MM.1S (cell line): Measurements from ENCODE around the gene NUDT2.

Source experiments
- DNase-seq: peaks from one replicate; pipeline ENCODE4 v3.0.0-alpha.2; 2015
- H2AFZ ChIP-seq: fragments of 300-600 bp; sonication (generic); 2 replicates; pipeline ENCODE4 v1.6.0; 2016; ENCODE audit warnings: antibody characterized with exemption, low read length
- H3F3A ChIP-seq: fragments of 300-600 bp; sonication (generic); 2 replicates; pipeline ENCODE4 v1.6.1; 2016; ENCODE audit warnings: mild to moderate bottlenecking, antibody characterized with exemption, low read length, moderate library complexity, mixed read lengths; ENCODE audit not compliant: insufficient read depth
- H3K27ac ChIP-seq: fragments of 300-600 bp; sonication (generic); 2 replicates; pipeline ENCODE4 v1.5.1; 2016; ENCODE audit warnings: mild to moderate bottlenecking, low read length
- H3K27me3 ChIP-seq: fragments of 300-600 bp; sonication (generic); replicated peaks from 2 replicates; pipeline ENCODE4 v1.6.0; 2016; ENCODE audit warnings: low read length; ENCODE audit not compliant: insufficient read depth
- H3K36me3 ChIP-seq: fragments of 300-600 bp; sonication (generic); replicated peaks from 2 replicates; pipeline ENCODE4 v1.6.1; 2016; ENCODE audit warnings: mild to moderate bottlenecking, low read length, mixed read lengths; ENCODE audit not compliant: insufficient read depth
- H3K4me1 ChIP-seq: fragments of 300-600 bp; sonication (generic); 2 replicates; pipeline ENCODE4 v1.6.1; 2016; ENCODE audit warnings: low read length, mixed read lengths
- H3K4me2 ChIP-seq: fragments of 300-600 bp; sonication (generic); 2 replicates; pipeline ENCODE4 v1.6.0; 2016; ENCODE audit warnings: low read depth, low read length
- H3K4me3 ChIP-seq: fragments of 300-600 bp; sonication (generic); 2 replicates; pipeline ENCODE4 v1.5.1; 2016; ENCODE audit warnings: low read length, mixed read lengths
- H3K79me2 ChIP-seq: fragments of 300-600 bp; sonication (generic); 2 replicates; pipeline ENCODE4 v1.6.1; 2016; ENCODE audit warnings: mixed run types, low read length, mixed read lengths
- H3K9ac ChIP-seq: fragments of 300-600 bp; sonication (generic); 2 replicates; pipeline ENCODE4 v1.6.1; 2016; ENCODE audit warnings: low read length, mixed read lengths
- H3K9me2 ChIP-seq: fragments of 300-600 bp; sonication (generic); replicated peaks from 2 replicates; pipeline ENCODE4 v1.6.1; 2016; ENCODE audit warnings: mild to moderate bottlenecking, low read length, mixed read lengths; ENCODE audit not compliant: insufficient read depth
- H3K9me3 ChIP-seq: fragments of 300-600 bp; sonication (generic); replicated peaks from 2 replicates; pipeline ENCODE4 v1.6.1; 2016; ENCODE audit warnings: mild to moderate bottlenecking, low read length, mixed read lengths; ENCODE audit not compliant: insufficient read depth
- H4K20me1 ChIP-seq: fragments of 300-600 bp; sonication (generic); 2 replicates; pipeline ENCODE4 v1.6.1; 2016; ENCODE audit warnings: mild to moderate bottlenecking, low read length, moderate library complexity, mixed read lengths; ENCODE audit not compliant: insufficient read depth
- EZH2 ChIP-seq: fragments of 300-600 bp; sonication (generic); optimal IDR thresholded peaks from 2 replicates; pipeline ENCODE3; 2017; ENCODE audit warnings: low read depth, mild to moderate bottlenecking, antibody characterized with exemption, low read length, mixed read lengths
- EZH2phosphoT487 ChIP-seq: fragments of 300-600 bp; sonication (generic); IDR thresholded peaks from 2 replicates; pipeline ENCODE4 v1.6.1; 2018; ENCODE audit warnings: antibody characterized with exemption, low read length
- TF ChIP-seq, protein P1 (sequence below): fragments of 300-600 bp; sonication (generic); IDR thresholded peaks from 2 replicates; pipeline ENCODE4 v1.5.1; 2016; ENCODE audit warnings: antibody characterized with exemption, low read length, mixed read lengths

Gene NUDT2

GRCh38 chr9:34380034-34380510, 50.7 kb downstream of the NUDT2 start:
- Histone ChIP-seq H3K79me2 (no peaks in the 10 kb centered on the region), H3K4me1 (peaks cover 14% of the 10 kb centered on the region), H4K20me1 (no peaks in the 10 kb centered on the region), H3K4me2 (peak overlapping the region; percentile 99), H3K4me3 (peak overlapping the region; percentile 67), H2AFZ (peak overlapping the region; percentile 91), H3F3A (no peaks in the 10 kb centered on the region; the same call in 1 of the 2 replicates), H3K9ac (no peak overlapping the region), H3K27me3 (no peaks in the 10 kb centered on the region), H3K27ac (no peak overlapping the region), H3K9me3 (no peaks in the 10 kb centered on the region), H3K9me2 (no peaks in the 10 kb centered on the region), H3K36me3 (no peaks in the 10 kb centered on the region)
- TF ChIP-seq EZH2 (no peak), EZH2phosphoT487 (no peak)
- TF ChIP-seq, protein P1, sequence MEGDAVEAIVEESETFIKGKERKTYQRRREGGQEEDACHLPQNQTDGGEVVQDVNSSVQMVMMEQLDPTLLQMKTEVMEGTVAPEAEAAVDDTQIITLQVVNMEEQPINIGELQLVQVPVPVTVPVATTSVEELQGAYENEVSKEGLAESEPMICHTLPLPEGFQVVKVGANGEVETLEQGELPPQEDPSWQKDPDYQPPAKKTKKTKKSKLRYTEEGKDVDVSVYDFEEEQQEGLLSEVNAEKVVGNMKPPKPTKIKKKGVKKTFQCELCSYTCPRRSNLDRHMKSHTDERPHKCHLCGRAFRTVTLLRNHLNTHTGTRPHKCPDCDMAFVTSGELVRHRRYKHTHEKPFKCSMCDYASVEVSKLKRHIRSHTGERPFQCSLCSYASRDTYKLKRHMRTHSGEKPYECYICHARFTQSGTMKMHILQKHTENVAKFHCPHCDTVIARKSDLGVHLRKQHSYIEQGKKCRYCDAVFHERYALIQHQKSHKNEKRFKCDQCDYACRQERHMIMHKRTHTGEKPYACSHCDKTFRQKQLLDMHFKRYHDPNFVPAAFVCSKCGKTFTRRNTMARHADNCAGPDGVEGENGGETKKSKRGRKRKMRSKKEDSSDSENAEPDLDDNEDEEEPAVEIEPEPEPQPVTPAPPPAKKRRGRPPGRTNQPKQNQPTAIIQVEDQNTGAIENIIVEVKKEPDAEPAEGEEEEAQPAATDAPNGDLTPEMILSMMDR = no peak
- peak; percentile 22 for DNase-seq

- Histone ChIP-seq H3K4me1 (peaks cover 14% of the 10 kb centered on the region), H3K27ac (no peak overlapping the region), H3K79me2 (no peaks in the 10 kb centered on the region), H3K36me3 (no peaks in the 10 kb centered on the region), H2AFZ (peak overlapping the region; percentile 91), H4K20me1 (no peaks in the 10 kb centered on the region), H3K4me3 (peak overlapping the region; percentile 73), H3K27me3 (no peaks in the 10 kb centered on the region), H3K4me2 (peak overlapping the region; percentile 99), H3K9me2 (no peaks in the 10 kb centered on the region), H3K9ac (peak overlapping the region; percentile 43; the same call in 1 of the 2 replicates), H3K9me3 (no peaks in the 10 kb centered on the region), H3F3A (no peaks in the 10 kb centered on the region; the same call in 1 of the 2 replicates)
- TF ChIP-seq, protein P1 = no peak
- TF ChIP-seq EZH2 = no peak
- TF ChIP-seq EZH2phosphoT487 = no peak
- DNase-seq = peak; percentile 68
These were observed 51.3 kb downstream of the NUDT2 start for GRCh38 chr9:34380511-34381315.

DNA sequence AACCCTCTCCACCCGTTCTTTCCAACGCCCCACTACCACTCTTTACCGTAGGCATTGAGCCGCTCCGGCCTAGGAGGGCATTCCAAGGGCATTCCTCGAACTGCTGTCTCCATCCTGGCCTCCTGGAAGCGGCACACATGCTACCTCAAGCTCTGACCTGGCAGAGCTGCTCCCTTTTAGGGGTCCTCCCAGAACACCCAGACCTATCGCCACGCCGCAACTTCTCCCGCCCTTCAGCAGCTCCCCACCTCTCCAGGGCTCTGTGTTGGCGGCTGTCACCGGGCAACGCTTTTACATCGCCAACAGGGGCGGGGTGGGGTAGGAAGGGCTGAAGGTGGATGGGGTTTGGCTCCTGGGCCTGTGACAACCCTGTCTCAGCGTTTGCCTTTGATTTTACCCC, 52.0 kb downstream of the NUDT2 start:
- H3K4me1 ChIP-seq = peaks cover 14% of the 10 kb centered on the region
- peak overlapping the region; percentile 43; the same call in 1 of the 2 replicates for H3K9ac ChIP-seq
- H3K36me3 ChIP-seq = no peaks in the 10 kb centered on the region
- H3K27me3 ChIP-seq = no peaks in the 10 kb centered on the region
- no peak for TF ChIP-seq EZH2phosphoT487
- TF ChIP-seq, protein P1 = no peak
- TF ChIP-seq EZH2 = no peak
- H3F3A ChIP-seq = no peaks in the 10 kb centered on the region; the same call in 1 of the 2 replicates
- no peaks in the 10 kb centered on the region for H3K9me2 ChIP-seq
- H3K9me3 ChIP-seq = no peaks in the 10 kb centered on the region
- H4K20me1 ChIP-seq = no peaks in the 10 kb centered on the region
- DNase-seq = no peak
- H3K4me2 ChIP-seq = peak overlapping the region; percentile 99
- H3K4me3 ChIP-seq = peak overlapping the region; percentile 73
- H3K79me2 ChIP-seq = no peaks in the 10 kb centered on the region
- H2AFZ ChIP-seq = peak overlapping the region; percentile 91
- H3K27ac ChIP-seq = no peak overlapping the region
